DMS 273 treated with DMSO at 0.1 percent for 48 hours (cell line): Measurements from ENCODE around the gene MBOAT7.
"Not testable (repeated sequence)": the region's sequence is repeated elsewhere in the genome, so short reads cannot be mapped to it uniquely, and the experiment has no call there.

Experiments used
- DNase-seq: peaks from one replicate; lab custom pipeline; 2025; lab: John Stamatoyannopoulos, UW

Gene MBOAT7, protein sequence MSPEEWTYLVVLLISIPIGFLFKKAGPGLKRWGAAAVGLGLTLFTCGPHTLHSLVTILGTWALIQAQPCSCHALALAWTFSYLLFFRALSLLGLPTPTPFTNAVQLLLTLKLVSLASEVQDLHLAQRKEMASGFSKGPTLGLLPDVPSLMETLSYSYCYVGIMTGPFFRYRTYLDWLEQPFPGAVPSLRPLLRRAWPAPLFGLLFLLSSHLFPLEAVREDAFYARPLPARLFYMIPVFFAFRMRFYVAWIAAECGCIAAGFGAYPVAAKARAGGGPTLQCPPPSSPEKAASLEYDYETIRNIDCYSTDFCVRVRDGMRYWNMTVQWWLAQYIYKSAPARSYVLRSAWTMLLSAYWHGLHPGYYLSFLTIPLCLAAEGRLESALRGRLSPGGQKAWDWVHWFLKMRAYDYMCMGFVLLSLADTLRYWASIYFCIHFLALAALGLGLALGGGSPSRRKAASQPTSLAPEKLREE

DNA sequence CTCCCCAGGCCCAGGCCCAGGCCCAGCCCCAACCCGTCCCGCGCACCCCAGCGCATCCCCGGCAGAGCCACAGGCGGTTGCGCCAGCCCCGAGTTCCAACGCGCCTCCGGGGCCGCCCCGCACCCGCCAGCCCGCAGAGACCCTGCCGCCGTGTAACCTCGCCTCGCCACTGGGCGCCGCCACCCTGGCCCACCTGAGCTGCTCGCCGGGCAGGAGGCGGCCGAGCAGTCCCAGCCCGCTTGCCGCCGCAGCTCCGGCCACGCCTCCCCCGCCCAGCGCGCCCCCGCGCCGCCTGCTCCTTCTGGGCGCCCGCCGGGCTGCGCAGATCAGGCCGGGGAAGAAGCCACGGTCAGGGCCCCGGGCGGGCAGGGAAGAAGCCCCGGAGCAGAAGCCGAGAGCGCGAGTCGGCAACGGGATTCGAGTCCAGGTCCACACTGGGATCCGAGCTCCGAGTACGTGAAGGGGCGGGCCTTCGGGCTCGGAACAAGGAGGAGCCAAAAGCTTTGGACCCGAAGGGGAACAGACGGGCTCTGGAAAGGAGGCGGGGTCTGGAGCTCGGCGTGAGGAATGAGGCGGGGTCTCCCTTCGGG is at the start of gene MBOAT7:
MBOAT7 (minus strand) TSS at position 436 of the 590 bp plus-strand sequence. CDS start 1,072 bp downstream, outside the sequence.
- DNase-seq = no peak

DNA sequence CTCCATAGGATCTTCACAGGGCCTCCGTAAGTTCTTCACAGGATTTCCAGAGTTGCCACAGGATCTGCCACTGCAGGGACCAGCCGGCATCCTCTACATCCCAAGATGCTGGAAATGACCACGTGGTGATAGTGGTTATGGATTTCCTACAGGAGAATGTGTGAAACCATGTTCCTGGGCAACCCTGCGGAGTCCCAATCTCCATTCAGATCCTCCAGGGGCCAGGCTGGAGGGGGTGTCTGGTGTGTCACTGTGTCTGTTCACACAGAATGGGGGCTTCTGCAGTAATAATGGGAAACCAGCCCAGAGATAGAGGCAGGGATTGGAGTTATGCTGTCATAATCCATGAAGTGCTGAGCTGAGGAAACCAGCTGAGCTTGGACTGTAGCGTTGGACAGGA is 44.6 kb upstream of the MBOAT7 start:
- DNase-seq = no peak

DNA sequence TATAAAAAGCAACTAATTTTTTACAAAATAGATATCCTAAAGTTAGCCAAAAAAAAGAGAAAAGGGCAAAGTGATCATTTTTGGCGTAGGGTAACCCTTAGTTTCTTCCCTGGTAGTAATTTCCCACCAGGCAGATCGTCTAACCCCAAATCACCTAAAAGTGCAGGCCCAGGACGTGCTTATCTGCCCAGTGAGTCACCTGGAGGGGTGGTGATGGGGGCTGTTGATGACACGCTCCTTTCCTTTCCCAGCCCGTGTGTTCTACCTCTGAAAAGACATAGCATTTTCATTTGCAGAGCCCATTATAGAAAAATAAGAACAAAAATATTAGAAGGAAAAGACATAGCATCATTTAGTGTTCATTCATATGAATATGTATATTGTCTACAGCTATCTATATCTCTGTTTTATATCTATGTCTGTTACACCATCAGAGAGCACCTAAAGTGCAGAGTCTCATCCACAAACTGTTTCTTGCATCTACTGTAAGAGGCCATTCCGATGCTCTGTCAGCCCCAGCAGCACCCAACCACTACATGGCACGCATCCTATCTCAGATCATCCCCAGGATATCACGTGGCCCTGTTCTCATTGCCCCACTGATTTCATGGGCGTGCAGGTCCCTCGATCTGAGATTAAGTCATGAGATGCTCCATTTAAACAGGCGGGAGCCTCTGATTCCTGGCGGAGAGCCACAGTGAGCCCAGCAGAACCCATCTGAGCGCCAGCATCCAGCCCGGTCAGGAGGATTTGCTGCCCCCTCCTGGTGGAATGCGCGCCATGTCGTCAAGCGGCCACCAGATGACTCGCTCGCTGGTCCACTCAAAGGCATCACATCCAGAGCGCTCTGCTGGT is 41.9 kb upstream of the MBOAT7 start:
- DNase-seq = peak; percentile 65

GRCh38 chr19:54230031-54230430 is 40.7 kb upstream of the MBOAT7 start:
- DNase-seq = no peak

DNA sequence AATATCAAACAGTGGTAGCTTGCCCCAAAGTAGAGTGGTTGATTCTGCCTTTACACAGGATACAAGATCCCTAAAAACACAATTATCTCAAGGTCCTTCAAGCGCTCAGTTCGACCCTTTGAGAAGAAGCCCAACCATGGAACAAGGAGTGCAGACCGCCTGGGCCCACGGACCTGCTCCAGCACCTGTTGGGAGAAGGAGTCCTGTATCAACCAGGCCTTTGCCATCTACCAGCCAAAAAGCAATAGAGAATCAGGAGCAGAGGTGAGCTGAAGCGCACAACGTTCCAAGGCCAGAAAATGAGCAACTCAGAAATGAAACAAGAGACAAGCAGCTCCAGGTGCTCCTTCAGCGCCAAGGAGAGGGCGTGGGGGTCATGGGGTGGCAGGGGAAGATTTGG is 39.8 kb upstream of the MBOAT7 start:
- no peak for DNase-seq

DNA sequence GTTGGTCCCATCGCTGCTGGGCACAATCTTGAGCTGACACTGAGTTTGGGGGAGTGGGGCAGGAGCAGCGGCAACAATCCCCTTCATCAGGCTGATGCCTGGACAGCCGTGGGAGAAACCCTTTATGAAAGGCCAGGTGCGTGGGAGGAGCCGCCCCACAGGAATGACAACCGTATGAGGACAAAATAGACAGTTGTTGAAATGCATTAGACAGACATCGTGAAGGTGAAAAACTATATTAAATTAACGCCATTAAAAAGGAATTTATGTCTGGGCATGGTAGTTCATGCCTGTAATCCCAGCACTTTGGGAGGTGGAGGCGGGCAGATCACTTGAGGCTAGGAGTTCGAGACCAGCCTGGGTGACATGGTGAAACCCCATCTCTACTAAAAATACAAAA is 35.2 kb upstream of the MBOAT7 start:
- not testable (repeated sequence) for DNase-seq

DNA sequence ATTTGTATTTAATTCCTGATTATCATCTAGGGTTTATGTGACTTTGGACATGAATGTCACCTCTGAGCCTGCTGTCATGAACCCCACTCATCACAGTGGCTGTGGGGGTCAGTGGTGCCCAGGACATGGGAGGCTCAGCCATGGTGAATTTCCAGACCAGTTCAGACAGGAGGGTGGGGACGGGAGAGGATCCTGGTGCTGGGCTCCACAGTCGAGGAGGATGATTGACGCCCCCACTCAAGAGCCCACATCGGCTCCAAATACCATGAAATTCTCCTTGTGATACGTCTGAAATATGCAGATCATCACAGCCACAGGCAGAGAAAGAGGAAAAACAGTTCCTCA is 34.5 kb upstream of the MBOAT7 start:
- DNase-seq = not testable (repeated sequence)

DNA sequence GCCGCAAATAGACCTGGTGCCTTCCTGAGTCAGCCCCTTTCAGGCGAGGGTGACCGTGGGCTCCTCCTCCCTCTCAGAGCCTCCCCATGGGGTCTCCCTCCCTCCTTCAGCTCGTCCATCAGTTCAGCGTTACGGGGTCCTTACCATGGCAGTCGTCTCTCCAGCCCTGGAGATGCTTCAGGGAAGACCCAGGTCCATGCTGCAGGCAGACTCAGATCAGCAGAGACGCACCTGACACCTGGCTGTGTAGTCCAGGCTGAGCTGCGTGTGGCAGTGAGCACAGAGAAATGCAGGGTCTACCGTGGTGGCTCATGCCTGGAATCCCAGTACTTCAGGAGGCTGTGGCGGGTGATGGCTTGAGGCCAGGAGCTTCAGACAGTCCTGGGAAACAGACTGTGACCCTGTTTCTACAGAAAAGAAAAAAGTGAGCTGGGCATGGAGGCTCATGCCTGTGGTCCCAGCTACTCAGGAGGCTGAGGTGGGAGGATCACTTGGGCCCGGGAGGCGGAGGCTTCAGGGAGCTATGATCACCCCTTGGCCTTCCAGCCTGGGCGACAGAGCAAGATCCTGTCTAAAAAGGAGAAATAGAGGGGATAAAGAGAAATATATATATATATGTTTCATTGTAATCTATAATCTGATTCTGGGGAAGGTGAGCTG is 34.0 kb upstream of the MBOAT7 start:
- DNase-seq = not testable (repeated sequence)

DNA sequence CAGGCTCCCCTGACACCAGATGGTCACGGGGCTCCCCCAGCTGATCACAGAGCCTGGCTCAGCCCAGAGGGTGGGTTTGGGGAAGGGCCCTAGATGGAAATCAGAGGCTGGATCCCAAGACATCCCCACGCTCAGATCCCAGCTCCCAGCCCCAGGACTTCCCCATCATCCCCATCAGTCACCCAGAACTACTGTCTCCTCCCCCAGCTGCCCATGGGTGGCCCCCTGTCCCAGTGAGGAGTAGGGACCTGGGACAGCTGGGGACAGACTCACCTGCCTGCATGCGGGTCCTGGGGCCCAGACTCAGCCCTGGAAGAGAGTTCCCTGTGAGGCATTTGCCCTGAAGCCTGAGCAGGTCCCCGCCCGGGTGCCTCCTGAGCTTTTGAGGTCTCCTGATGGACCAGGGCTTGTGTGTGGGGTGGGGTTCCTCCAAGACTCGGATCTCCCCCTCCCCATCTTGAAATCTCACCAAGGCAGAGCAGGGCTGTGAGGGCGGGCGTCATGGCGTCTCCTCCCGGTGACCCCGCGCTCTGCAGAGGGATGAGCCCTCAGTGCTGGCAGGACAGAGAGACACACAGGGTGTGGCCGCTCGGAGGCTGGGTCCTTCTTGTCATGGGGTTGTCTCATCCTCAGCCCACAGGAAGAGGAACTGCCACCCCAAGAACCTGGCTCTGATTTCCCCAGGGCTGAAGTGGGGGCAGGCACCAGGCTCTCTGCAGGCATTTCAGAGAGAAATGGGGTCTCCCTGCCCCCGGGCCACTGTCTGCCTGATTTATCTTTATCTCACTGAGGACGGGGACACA is 33.3 kb upstream of the MBOAT7 start, which contains the start of gene LILRB3:
LILRB3 (minus strand) TSS at position 534 of the 803 bp plus-strand sequence; CDS start at position 503, 31 bp downstream.
- not testable (repeated sequence) for DNase-seq

- DNase-seq = not testable (repeated sequence)
These were observed 32.6 kb upstream of the MBOAT7 start for GRCh38 chr19:54221947-54222346.

DNA sequence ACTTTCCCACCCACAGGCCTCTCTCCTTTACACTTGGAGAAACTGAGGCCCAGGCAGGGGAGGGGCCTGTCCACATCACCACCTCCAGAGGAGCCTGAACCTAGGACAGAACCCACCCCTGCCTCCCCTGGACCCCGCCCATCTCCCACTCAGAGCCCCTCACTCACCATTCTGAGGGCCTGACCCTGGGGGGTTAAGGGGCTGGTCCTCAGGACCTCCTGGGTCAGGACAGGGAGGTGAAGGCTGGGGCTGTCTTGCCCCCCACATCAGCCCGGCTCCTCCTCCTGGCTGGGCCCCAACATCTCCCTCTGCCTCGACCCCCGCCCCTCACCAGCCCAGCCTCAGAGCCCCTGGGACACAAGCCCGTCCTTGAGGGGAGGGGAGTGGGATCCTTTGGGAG is 30.3 kb upstream of the MBOAT7 start:
- not testable (repeated sequence) for DNase-seq

- no peak for DNase-seq
These were observed 29.7 kb upstream of the MBOAT7 start for GRCh38 chr19:54218960-54219661.

DNA sequence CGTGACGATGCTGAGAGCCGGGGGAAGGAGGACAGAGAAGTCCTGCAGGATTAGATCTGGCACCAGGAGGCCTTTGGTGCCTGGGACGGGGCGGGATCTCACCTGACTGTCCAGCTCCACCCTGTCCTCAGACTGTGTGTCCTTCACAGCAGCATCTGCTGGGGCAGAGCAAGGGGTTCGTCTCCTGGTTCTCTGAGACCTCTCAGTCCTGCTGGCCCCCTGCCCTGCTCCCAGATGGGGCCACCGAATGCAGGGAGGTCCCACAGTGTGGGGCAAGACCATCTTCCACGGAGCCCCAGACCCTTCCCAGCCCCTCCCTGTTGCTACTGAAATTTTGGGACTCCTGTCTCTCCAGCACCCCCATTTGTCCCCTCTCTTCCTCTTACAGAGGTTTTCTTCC is 28.9 kb upstream of the MBOAT7 start:
- DNase-seq = no peak

DNA sequence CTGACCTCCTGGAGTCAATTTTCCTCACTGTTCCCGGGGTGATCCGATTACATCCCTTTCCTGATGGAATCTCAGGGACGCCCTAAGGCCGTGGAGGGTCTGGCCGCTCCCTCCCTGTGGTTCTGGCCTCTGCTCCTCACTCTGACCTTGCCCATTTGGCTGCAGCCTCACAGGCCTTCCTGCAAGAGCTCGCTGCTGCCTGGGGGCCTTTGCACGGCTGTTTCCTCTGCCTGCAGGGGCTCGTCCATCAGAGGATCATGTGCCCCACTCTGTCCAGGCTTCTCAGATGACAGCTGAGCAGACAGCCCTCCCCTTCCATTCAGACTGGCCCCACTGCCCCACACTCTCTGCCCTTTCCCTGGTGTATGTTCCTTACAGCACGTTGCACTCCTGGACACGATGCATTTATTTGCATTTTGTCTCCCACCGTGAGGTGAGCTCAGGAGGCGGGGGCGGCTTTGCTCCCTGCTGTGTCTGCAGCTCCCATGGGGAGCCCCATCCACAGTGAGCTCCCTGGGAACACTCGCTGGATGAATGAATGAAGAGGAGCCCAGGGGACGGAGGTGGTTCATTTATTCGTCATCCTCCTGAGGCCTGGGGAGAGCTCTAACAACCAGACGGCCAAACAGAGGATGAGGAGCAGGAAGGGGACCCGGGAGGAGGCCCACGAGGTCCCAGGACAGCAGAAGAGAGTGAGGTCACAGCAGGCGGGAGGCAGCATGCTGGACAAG is 28.3 kb upstream of the MBOAT7 start:
- not testable (repeated sequence) for DNase-seq

- no peak for DNase-seq
These were observed 27.5 kb upstream of the MBOAT7 start for GRCh38 chr19:54216869-54217268.

DNA sequence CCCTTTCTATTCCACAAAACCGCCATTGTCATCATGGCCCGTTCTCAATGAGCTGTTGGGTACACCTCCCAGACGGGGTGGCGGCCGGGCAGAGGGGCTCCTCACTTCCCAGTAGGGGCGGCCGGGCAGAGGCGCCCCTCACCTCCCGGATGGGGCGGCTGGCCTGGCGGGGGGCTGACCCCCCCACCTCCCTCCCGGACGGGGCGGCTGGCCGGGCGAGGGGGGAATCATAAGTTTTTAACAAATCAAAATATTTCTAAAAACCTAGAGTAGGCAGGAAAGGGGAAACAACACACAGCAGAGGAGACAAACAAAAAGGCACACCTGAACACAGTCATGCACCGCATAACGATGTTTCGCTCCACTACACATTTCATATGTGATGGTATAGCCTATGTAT is 25.4 kb upstream of the MBOAT7 start:
- not testable (repeated sequence) for DNase-seq

- not testable (repeated sequence) for DNase-seq
These were observed 24.8 kb upstream of the MBOAT7 start for GRCh38 chr19:54214217-54214616.

- DNase-seq = no peak
These were observed 21.9 kb upstream of the MBOAT7 start for GRCh38 chr19:54211235-54211634.

- peak; percentile 68 for DNase-seq
These were observed 20.6 kb upstream of the MBOAT7 start for GRCh38 chr19:54209811-54210494.
